GM10847 (cell line): ENCODE data around the gene DHRS7B.

Experiments
- POLR2A ChIP-seq: IDR thresholded peaks from 2 replicates; pipeline ENCODE4 v1.6.1; 2011; ENCODE audit not compliant: insufficient read length; ENCODE audit errors: extremely low read depth

Gene DHRS7B

GRCh38 chr17:21232033-21232749 lies 105.4 kb downstream of the DHRS7B start:
- no peak for TF ChIP-seq POLR2A

- TF ChIP-seq POLR2A = no peak
Observed at GRCh38 chr17:21233581-21234347, 107.0 kb downstream of the DHRS7B start.

GRCh38 chr17:21235921-21236320 lies 109.2 kb downstream of the DHRS7B start:
- no peak for TF ChIP-seq POLR2A

- no peak for TF ChIP-seq POLR2A
Observed at GRCh38 chr17:21239680-21240368, 113.1 kb downstream of the DHRS7B start.

DNA sequence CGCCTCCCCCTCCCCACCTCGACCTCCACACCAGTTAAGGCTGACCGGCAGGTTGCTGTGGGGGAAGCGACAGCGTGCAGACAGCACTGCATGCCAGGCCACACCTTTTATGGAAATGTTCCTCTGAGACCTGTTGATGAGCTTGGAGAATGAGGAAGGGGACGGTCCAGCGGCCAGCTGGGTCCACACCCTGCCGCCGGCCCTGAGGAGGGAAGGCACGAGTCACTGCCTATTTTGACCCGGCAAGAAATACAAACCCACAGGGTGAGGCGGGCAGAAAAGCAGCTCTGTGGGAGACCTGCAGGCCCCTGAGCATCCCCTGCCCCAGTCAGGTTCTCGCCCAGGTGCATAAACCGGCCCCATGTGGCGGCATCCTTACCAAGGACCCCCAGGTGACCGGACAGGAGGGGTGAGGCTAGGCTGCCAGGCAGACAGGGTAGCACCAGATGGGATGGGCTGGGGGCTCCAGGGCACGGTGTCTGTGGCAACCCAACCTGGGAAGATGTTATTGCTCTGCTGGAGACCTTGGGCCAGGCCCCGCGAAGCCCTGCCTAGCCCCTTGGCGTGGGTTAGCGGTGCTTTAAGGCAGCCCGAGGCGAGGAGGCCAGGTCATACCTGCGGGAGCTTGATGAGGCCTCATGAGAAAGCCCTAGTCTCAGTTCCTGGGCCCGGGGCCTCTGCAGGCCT lies 113.7 kb downstream of the DHRS7B start:
- no peak for TF ChIP-seq POLR2A
